Spleen (tissue), 11 donors: ENCODE data around the gene PTAFR. TPM values are rescaled to one million over a fixed set of nuclear protein-coding genes. Genes with fewer than 3 reads are reported as not detected.
A peak's percentile ranks its signal among the peaks of the same experiment; 100 is the strongest.

ENCODE experiments used
- DNase-seq: peaks from one replicate; pipeline ENCODE4 v3.0.0-alpha.2; 2020
- H3K27ac ChIP-seq, 8 donors: fragments of 200-600 bp; sonication (generic) in 7 of 8; 1 replicate in 4 of 8; 2 replicates in 4 of 8; pipeline versions ENCODE4 v1.5.0 to v1.8.0; 2016 to 2021; ENCODE audit warnings: inconsistent platforms in 4 of 8, mild to moderate bottlenecking in 4 of 8, moderate library complexity in 1 of 8
- H3K27me3 ChIP-seq, 7 donors: fragments of 200-600 bp; sonication (generic) in 6 of 7; replicated peaks in 1 of 7; 1 replicate in 4 of 7; 2 replicates in 3 of 7; pipeline versions ENCODE4 v1.5.0 to v1.8.0; 2016 to 2021; ENCODE audit warnings: inconsistent platforms in 3 of 7, mild to moderate bottlenecking in 1 of 7
- H3K36me3 ChIP-seq, 6 donors: fragments of 200-600 bp; sonication (generic) in 5 of 6; 1 replicate in 4 of 6; 2 replicates in 2 of 6; pipeline versions ENCODE4 v1.5.0 to v1.8.0; 2016 to 2021; ENCODE audit warnings: inconsistent platforms in 2 of 6
- H3K4me1 ChIP-seq, 6 donors: fragments of 200-600 bp; sonication (generic) in 5 of 6; 1 replicate in 3 of 6; 2 replicates in 3 of 6; pipeline versions ENCODE4 v1.5.0 to v1.8.0; 2016 to 2021; ENCODE audit warnings: inconsistent platforms in 3 of 6
- H3K4me3 ChIP-seq, 8 donors: fragments of 200-600 bp; sonication (generic) in 7 of 8; 1 replicate in 4 of 8; 2 replicates in 4 of 8; pipeline versions ENCODE4 v1.5.0 to v1.8.0; 2016 to 2021; ENCODE audit warnings: inconsistent platforms in 4 of 8, mild to moderate bottlenecking in 4 of 8, moderate library complexity in 2 of 8
- H3K9me3 ChIP-seq, 8 donors: fragments of 200-600 bp; sonication (generic) in 7 of 8; 1 replicate in 4 of 8; 2 replicates in 4 of 8; pipeline versions ENCODE4 v1.5.0 to v1.8.0; 2016 to 2021; ENCODE audit warnings: inconsistent platforms in 4 of 8
- POLR2A ChIP-seq, 3 donors: fragments of 450-650 bp; IDR thresholded peaks; one replicate each; pipeline ENCODE4 v1.5.1; 2017; ENCODE audit warnings: antibody characterized with exemption in 3 of 3, mild to moderate bottlenecking in 1 of 3
- POLR2AphosphoS5 ChIP-seq, 3 donors: sonication (generic); formaldehyde crosslinking; IDR thresholded peaks; one replicate each; pipeline ENCODE4 v1.5.1; 2017; ENCODE audit warnings: antibody characterized with exemption in 3 of 3
- WGBS, 5 donors: extraction: QIAGEN DNeasy Blood & Tissue Kit in 3 of 5; methylation state at CpG; one replicate each; pipeline versions ENCODE4 v1.1.5 to v1.1.7; 2013 to 2018; 5-methylcytosine and 5-hydroxymethylcytosine counted together
- intact Hi-C: fragments of 100-400 bp; cut with DNase I; formaldehyde crosslinking; loops from one replicate; pipeline ENCODE4 v1.15.0; 2023; ENCODE audit warnings: low total_unique reads
- polyA plus RNA-seq, 3 donors: library from polyadenylated mRNA; stranded (reverse); fragments of 200-250 nt; gene quantifications; one replicate each; pipeline ENCODE4 v1.2.1, GENCODE V29; 2013
- total RNA-seq, 7 donors: library from RNA; depleted of rRNA in 3 of 7; stranded (reverse); fragments of >200 nt in 3 of 7; fragmentation: NEBNext Ultra II Directional in 4 of 7; extraction: Animal tissue kit (Norgen Biotek cat#: 25700) in 4 of 7; gene quantifications; one replicate each; pipeline versions ENCODE4 v1.1.0 to v1.2.1, GENCODE V29; 2016 to 2021
- TF ChIP-seq, protein P1 (sequence below), 11 experiments: fragments of 200-600 bp in 7 of 11; fragments of 450-650 bp in 4 of 11; sonication (generic) in 4 of 11; IDR thresholded peaks in 8 of 11; conservative IDR thresholded peaks in 3 of 11; 1 replicate in 7 of 11; 2 replicates in 4 of 11; pipeline versions ENCODE4 v1.4.0 to v1.8.0; 2016 to 2021; ENCODE audit warnings: antibody characterized with exemption in 11 of 11, inconsistent platforms in 4 of 11, mild to moderate bottlenecking in 1 of 11
- donor health status: healthy with polysubstance abuse.
- donor health status: DM: no; HTN: no; CAD: no; lungs with moderate emphysema.
- donor health status: DM: no; HTN: no; CAD: no.
- donor health status: Bipolar disorder and iron deficiency.
- donor health status: healthy.
- donor health status: DM: no; HTN: no; CAD: no.
- donor health status: DM: yes; HTN: yes; CAD: no.

PTAFR gene
- total and polyA plus RNA-seq, 10 donors = 5.0 to 32.2 (median 24.0) TPM

DNA sequence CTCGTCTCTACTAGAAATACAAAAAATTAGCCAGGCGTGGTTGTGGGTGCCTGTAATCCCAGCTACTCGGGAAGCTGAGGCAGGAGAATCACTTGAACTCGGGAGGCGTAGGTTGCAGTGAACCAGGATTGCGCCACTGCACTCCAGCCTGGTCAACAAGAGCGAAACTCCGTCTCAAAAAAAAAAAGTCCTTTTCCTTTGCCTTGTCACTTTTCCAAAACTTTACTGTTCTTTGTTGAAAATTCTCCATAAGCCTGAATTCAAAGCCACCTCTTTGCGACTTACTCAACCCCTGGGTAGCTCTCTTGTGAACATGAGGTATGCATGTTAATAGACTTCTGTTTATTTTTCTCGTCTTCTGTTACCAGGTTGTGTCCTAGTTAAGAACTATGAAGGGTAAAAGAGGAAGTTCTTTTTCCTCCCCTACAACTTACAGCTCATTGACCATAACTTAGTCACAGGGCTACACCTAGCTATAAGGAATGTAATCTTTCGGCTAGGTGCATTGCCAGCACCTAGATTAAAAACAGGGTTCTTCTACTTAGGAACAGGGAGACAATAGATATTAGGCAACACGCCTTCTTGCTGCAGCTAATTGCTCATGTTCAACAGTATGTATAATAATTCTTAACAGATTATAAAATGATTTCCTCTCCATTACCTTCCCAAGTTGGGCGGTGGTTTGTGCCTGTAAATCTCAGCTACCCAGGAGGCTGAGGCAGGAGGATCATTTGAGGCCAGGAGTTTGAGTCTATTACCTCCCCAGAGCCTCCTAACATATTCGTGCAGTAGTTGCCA, 40.9 kb downstream of the PTAFR start:
- Histone ChIP-seq H3K4me1 (peaks cover 3 to 78% (median 40%) of the 10 kb centered on the region in 6 donors), H3K36me3 (no peaks in the 10 kb centered on the region), H3K27me3 (no peaks in the 10 kb centered on the region), H3K4me3 (peak overlapping the region in 1 of 8 donors; percentile 49), H3K9me3 (no peaks in the 10 kb centered on the region), H3K27ac (peak overlapping the region in 7 of 8 donors; percentile 64 to 87 (median 81))
- 45 to 71% (median 64%) methylated on average over 14 of the region's 14 CpGs for WGBS, 5 donors
- no peak for TF ChIP-seq POLR2A (IDR thresholded peaks at IDR 0.05)
- intact Hi-C loops = no loop called here
- peak; percentile 59 for DNase-seq

DNA sequence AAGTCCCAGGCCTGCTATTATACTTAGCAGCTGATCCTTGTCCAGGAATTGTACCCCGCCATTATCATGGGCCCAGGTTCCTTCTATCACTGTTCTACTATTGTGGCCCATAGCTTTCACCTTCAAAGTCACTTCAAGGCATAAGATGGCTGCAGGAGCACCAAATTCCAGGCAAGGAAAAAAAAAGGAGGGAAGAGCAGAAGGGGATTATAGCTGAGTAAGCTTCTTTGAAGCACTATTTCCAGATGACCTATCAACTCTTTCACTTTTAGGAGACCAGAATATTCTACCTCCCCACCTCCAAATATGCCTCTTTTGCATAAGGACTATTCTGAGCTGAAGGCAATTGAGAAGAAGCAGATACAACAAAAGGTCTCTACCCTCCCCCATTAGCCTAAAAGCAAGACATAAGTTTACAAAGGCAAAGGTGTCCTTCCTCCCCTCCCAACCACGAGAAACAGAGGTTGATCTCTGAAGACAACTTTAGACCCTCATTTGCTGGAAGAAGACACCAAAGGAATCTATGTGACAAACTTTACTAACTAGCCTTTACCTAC, 41.8 kb downstream of the PTAFR start:
- WGBS, 5 donors = 82 to 96% (median 87%) methylated on average over 2 of the region's 2 CpGs
- peak overlapping the region in 7 of 8 donors; percentile 64 to 87 (median 81) for H3K27ac ChIP-seq
- H3K36me3 ChIP-seq = no peaks in the 10 kb centered on the region
- TF ChIP-seq POLR2A (IDR thresholded peaks at IDR 0.05) (no peak), POLR2AphosphoS5 (IDR thresholded peaks at IDR 0.05) (no peak)
- TF ChIP-seq, protein P1, sequence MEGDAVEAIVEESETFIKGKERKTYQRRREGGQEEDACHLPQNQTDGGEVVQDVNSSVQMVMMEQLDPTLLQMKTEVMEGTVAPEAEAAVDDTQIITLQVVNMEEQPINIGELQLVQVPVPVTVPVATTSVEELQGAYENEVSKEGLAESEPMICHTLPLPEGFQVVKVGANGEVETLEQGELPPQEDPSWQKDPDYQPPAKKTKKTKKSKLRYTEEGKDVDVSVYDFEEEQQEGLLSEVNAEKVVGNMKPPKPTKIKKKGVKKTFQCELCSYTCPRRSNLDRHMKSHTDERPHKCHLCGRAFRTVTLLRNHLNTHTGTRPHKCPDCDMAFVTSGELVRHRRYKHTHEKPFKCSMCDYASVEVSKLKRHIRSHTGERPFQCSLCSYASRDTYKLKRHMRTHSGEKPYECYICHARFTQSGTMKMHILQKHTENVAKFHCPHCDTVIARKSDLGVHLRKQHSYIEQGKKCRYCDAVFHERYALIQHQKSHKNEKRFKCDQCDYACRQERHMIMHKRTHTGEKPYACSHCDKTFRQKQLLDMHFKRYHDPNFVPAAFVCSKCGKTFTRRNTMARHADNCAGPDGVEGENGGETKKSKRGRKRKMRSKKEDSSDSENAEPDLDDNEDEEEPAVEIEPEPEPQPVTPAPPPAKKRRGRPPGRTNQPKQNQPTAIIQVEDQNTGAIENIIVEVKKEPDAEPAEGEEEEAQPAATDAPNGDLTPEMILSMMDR (IDR thresholded peaks at IDR 0.05 in 8 of 11, conservative IDR thresholded peaks at IDR 0.05 in 3 of 11) = no peak
- intact Hi-C loops = no loop called here
- H3K9me3 ChIP-seq = no peaks in the 10 kb centered on the region
- DNase-seq = no peak
- H3K4me1 ChIP-seq = peaks cover 3 to 70% (median 36%) of the 10 kb centered on the region in 6 donors
- no peaks in the 10 kb centered on the region for H3K27me3 ChIP-seq
- peak overlapping the region in 1 of 8 donors; percentile 49 for H3K4me3 ChIP-seq

DNA sequence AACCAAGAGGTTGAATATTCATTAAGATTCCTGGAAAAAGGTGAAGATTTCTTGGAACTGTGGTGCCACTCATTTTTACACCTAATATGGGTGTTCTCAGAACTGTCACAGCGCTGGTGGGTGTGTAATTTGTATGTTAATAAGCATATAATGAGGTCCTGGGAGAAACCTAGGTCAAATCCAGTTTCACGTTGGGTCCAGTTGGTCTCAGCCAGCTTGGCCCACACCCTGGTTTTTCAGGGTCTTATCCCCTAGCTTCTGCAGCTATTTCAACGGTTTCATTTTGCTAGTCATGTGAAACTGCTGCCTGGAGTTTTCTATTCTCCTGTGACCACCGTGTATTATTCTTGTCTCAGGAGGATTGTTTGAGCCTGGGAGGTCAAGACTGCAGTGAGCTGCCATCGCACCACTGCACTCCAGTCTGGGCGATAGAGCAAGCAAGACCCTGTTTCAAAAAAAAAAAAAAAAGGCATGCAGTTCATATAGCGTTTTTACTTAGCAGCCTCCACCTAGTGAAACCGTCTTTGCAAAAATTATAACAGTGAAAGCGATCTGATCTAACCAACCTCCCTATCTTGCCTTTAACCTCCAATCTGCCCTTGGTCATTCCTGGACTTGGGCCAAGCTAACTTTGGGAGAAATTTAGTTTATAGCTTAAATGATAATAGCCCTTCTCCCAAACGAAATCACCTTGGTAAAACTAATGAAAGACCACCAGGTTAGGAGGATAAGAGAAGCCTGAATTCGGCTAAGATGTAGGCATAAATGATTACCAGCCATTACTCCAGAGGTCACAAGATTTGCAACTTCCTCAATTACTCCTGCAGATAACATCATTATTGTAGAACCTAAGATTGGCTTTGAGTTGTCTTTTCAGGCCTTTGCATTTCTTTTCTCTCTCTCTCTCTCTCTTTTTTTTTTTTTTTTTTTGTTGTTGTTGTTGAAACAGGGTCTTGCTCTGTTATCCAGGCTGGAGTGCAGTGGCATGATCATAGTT, 44.0 kb downstream of the PTAFR start:
- Histone ChIP-seq H3K9me3 (no peaks in the 10 kb centered on the region), H3K4me1 (peaks cover 6 to 68% (median 34%) of the 10 kb centered on the region in 6 donors), H3K27ac (peak overlapping the region in 3 of 8 donors; percentile 41 to 50 (median 46)), H3K36me3 (no peaks in the 10 kb centered on the region), H3K4me3 (no peak overlapping the region), H3K27me3 (no peaks in the 10 kb centered on the region)
- WGBS, 5 donors = 73 to 77% (median 74%) methylated on average over 11 of the region's 11 CpGs
- DNase-seq = no peak
- no peak for TF ChIP-seq POLR2A (IDR thresholded peaks at IDR 0.05)
- TF ChIP-seq, protein P1 (IDR thresholded peaks at IDR 0.05 in 8 of 11, conservative IDR thresholded peaks at IDR 0.05 in 3 of 11) = no peak
- TF ChIP-seq POLR2AphosphoS5 (IDR thresholded peaks at IDR 0.05) = no peak
- intact Hi-C loops = no loop called here

DNA sequence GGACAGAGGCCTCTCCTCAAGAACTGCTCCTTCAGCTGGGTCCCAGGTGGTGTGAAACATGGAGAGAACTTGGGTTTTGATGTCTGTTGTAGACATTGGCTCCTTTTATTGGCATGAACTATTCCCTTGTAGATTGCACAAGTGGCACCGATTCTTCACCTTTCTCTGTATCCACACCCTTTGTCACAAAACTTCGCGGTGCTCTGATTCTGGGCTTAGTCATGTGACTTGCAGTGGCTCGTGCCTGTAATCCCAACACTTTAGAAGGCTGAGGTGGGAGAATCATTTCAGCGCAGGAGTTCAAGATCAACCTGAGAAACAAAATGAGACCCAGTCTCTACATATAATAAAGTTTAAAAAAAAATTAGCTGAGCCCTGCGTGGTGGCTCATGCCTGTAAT, 45.6 kb downstream of the PTAFR start:
- Histone ChIP-seq H3K4me1 (peaks cover 11 to 68% (median 35%) of the 10 kb centered on the region in 6 donors), H3K27me3 (no peaks in the 10 kb centered on the region), H3K9me3 (no peaks in the 10 kb centered on the region), H3K36me3 (no peaks in the 10 kb centered on the region), H3K4me3 (no peak overlapping the region), H3K27ac (no peak overlapping the region)
- intact Hi-C loops = no loop called here
- no peak for DNase-seq
- TF ChIP-seq, protein P1 (IDR thresholded peaks at IDR 0.05 in 8 of 11, conservative IDR thresholded peaks at IDR 0.05 in 3 of 11) = no peak
- no peak for TF ChIP-seq POLR2AphosphoS5 (IDR thresholded peaks at IDR 0.05)
- no peak for TF ChIP-seq POLR2A (IDR thresholded peaks at IDR 0.05)
- WGBS, 5 donors = 80 to 91% (median 83%) methylated on average over 6 of the region's 6 CpGs
